GM18858 (cell line): ENCODE results near the gene RSRC1.
"Not testable (repeated sequence)": the region's sequence is repeated elsewhere in the genome, so short reads cannot be mapped to it uniquely, and the experiment has no call there.

Experiments
- ATAC-seq: cut with Tn5 transposase; IDR thresholded peaks from one replicate; pipeline ENCODE4 v1.9.1; 2021; ENCODE audit not compliant: unreplicated experiment

Gene RSRC1

GRCh38 chr3:158382479-158382878 lies 272.6 kb downstream of the RSRC1 start:
- ATAC-seq = no peak

GRCh38 chr3:158384019-158384418 lies 274.1 kb downstream of the RSRC1 start:
- peak; percentile 80 for ATAC-seq

GRCh38 chr3:158395421-158395820 lies 285.5 kb downstream of the RSRC1 start:
- no peak for ATAC-seq

GRCh38 chr3:158402590-158402989 lies 292.7 kb downstream of the RSRC1 start:
- no peak for ATAC-seq

- no peak for ATAC-seq
Measured at GRCh38 chr3:158403013-158403412, 293.1 kb downstream of the RSRC1 start.

GRCh38 chr3:158404131-158404718 lies 294.3 kb downstream of the RSRC1 start:
- ATAC-seq = no peak

- no peak for ATAC-seq
Measured at GRCh38 chr3:158405507-158405906, 295.6 kb downstream of the RSRC1 start.

- ATAC-seq = no peak
Measured at GRCh38 chr3:158407844-158408517, 298.1 kb downstream of the RSRC1 start.

GRCh38 chr3:158408518-158408897 lies 298.6 kb downstream of the RSRC1 start:
- ATAC-seq = not testable (repeated sequence)

GRCh38 chr3:158418035-158418434 lies 308.1 kb downstream of the RSRC1 start:
- ATAC-seq = no peak

- ATAC-seq = no peak
Measured at GRCh38 chr3:158419820-158420653, 310.1 kb downstream of the RSRC1 start.

- peak; percentile 97 for ATAC-seq
Measured at GRCh38 chr3:158420654-158421396, 310.9 kb downstream of the RSRC1 start.

GRCh38 chr3:158430448-158430847 lies 320.6 kb downstream of the RSRC1 start:
- no peak for ATAC-seq

GRCh38 chr3:158430968-158431367 lies 321.1 kb downstream of the RSRC1 start:
- no peak for ATAC-seq

- no peak for ATAC-seq
Measured at GRCh38 chr3:158431829-158432228, 321.9 kb downstream of the RSRC1 start.

GRCh38 chr3:158434412-158435038 lies 324.6 kb downstream of the RSRC1 start:
- peak; percentile 92 for ATAC-seq

GRCh38 chr3:158443632-158444031 lies 333.7 kb downstream of the RSRC1 start:
- ATAC-seq = peak; percentile 96

- no peak for ATAC-seq
Measured at GRCh38 chr3:158447408-158447807, 337.5 kb downstream of the RSRC1 start.

GRCh38 chr3:158451405-158452055 lies 341.6 kb downstream of the RSRC1 start:
- ATAC-seq = no peak

- ATAC-seq = no peak
Measured at GRCh38 chr3:158452334-158452733, 342.4 kb downstream of the RSRC1 start.
